GM18861 (cell line): ENCODE data around the gene UBA3.

ENCODE experiments used
- ATAC-seq: cut with Tn5 transposase; IDR thresholded peaks from one replicate; pipeline ENCODE4 v1.9.1; 2021; ENCODE audit not compliant: unreplicated experiment

The UBA3 gene

GRCh38 chr3:69099576-69099975 is 19.4 kb upstream of the UBA3 start:
- no peak for ATAC-seq

- no peak for ATAC-seq
Observed at GRCh38 chr3:69097407-69098086, 17.4 kb upstream of the UBA3 start.

- ATAC-seq, result no peak
Observed at GRCh38 chr3:69096299-69096698, 16.1 kb upstream of the UBA3 start.

GRCh38 chr3:69095636-69096035 is 15.5 kb upstream of the UBA3 start:
- ATAC-seq, result no peak

GRCh38 chr3:69094467-69095205 is 14.5 kb upstream of the UBA3 start:
- no peak for ATAC-seq

GRCh38 chr3:69092030-69092516 is 11.9 kb upstream of the UBA3 start:
- peak; percentile 71 for ATAC-seq

GRCh38 chr3:69091389-69092029 is 11.3 kb upstream of the UBA3 start:
- no peak for ATAC-seq

- ATAC-seq, result no peak
Observed at GRCh38 chr3:69090021-69090420, 9.9 kb upstream of the UBA3 start.

- peak; percentile 35 for ATAC-seq
Observed at GRCh38 chr3:69088063-69088462, 7.9 kb upstream of the UBA3 start.

GRCh38 chr3:69087030-69087791 is 7.0 kb upstream of the UBA3 start:
- ATAC-seq, result no peak

- no peak for ATAC-seq
Observed at GRCh38 chr3:69085833-69086722, 5.9 kb upstream of the UBA3 start.

GRCh38 chr3:69085168-69085832 is 5.1 kb upstream of the UBA3 start:
- ATAC-seq, result no peak

- peak; percentile 44 for ATAC-seq
Observed at GRCh38 chr3:69084326-69085167, 4.4 kb upstream of the UBA3 start, which contains the start of gene ARL6IP5. Gene ARL6IP5, plus strand, starts transcription at chr3:69084937. Its CDS starts 111 bp downstream, at chr3:69085048.

GRCh38 chr3:69082805-69083204 is 2.6 kb upstream of the UBA3 start:
- ATAC-seq, result peak; percentile 68

GRCh38 chr3:69082361-69082760 is 2.2 kb upstream of the UBA3 start:
- ATAC-seq, result no peak

- ATAC-seq, result no peak
Observed at GRCh38 chr3:69081583-69082262, 1.6 kb upstream of the UBA3 start.

- no peak for ATAC-seq
Observed at GRCh38 chr3:69079269-69080159, 651 bp downstream of the UBA3 start.
